H1 (cell line): ENCODE results near the gene TOM1. TPM values are rescaled to one million over a fixed set of nuclear protein-coding genes. Genes with fewer than 3 reads are reported as not detected.

Experiments
- CTCF ChIA-PET: fragments of 300-600 bp; sonication (Branson Sonifier 250); formaldehyde crosslinking; loops from one replicate; lab custom pipeline; 2021; ENCODE audit not compliant: partially characterized antibody; lab: Charles Lee
- POLR2A ChIA-PET: fragments of 300-600 bp; sonication (Branson Sonifier 250); formaldehyde crosslinking; loops from one replicate; lab custom pipeline; 2021; ENCODE audit warnings: inconsistent platforms; ENCODE audit not compliant: partially characterized antibody; lab: Charles Lee
- DNase-seq, 2 experiments: peaks; one replicate each; pipeline versions ENCODE4 v3.0.0 to v3.0.0-alpha.2; 2010 to 2022; ENCODE audit warnings: low spot score in 2 of 2, low read depth in 1 of 2, mixed read lengths in 1 of 2
- FAIRE-seq: peaks from 2 replicates; lab custom pipeline; 2011; peaks lifted over from hg19 to GRCh38; lab: Jason Lieb, UNC
- H2AFZ ChIP-seq: 2 replicates; pipeline ENCODE4 v1.8.1; 2012; ENCODE audit warnings: low read length, inconsistent platforms
- H2AK5ac ChIP-seq: 2 replicates; pipeline ENCODE4 v1.6.1; 2013; ENCODE audit warnings: low read depth, low read length
- H2BK120ac ChIP-seq: replicated peaks from 2 replicates; pipeline ENCODE3; 2013; ENCODE audit warnings: low read depth, low read length, inconsistent platforms
- H2BK12ac ChIP-seq: 2 replicates; pipeline ENCODE4 v1.6.1; 2013; ENCODE audit warnings: low read depth, low read length
- H2BK15ac ChIP-seq: 2 replicates; pipeline ENCODE4 v1.6.1; 2013; ENCODE audit warnings: low read length
- H2BK20ac ChIP-seq: 2 replicates; pipeline ENCODE4 v1.6.1; 2013; ENCODE audit warnings: low read length
- H2BK5ac ChIP-seq: 2 replicates; pipeline ENCODE4 v1.6.1; 2013; ENCODE audit warnings: low read depth, low read length
- H3K14ac ChIP-seq: 2 replicates; pipeline ENCODE4 v1.6.1; 2013; ENCODE audit warnings: inconsistent platforms; ENCODE audit not compliant: insufficient read length
- H3K18ac ChIP-seq: 2 replicates; pipeline ENCODE4 v1.6.1; 2013; ENCODE audit warnings: low read length; ENCODE audit errors: extremely low read depth
- H3K23ac ChIP-seq: 2 replicates; pipeline ENCODE4 v1.6.1; 2013; ENCODE audit warnings: inconsistent platforms; ENCODE audit not compliant: insufficient read length
- H3K23me2 ChIP-seq: 2 replicates; pipeline ENCODE4 v1.6.1; 2013; ENCODE audit warnings: low read depth, low read length
- H3K27ac ChIP-seq: 2 replicates; pipeline ENCODE4 v1.6.1; 2011; ENCODE audit warnings: low read depth, low read length, inconsistent platforms
- H3K27me3 ChIP-seq, 4 experiments: replicated peaks in 1 of 4; 1 replicate in 1 of 4; 2 replicates in 3 of 4; pipeline versions ENCODE4 v1.6.1 to v1.8.1; 2011 to 2013; ENCODE audit warnings: low read length in 3 of 4, mild to moderate bottlenecking in 3 of 4, inconsistent platforms in 2 of 4, mixed read lengths in 2 of 4, moderate library complexity in 1 of 4; ENCODE audit not compliant: control insufficient read depth in 3 of 4, insufficient read depth in 3 of 4; ENCODE audit errors: extremely low read depth in 1 of 4
- H3K36me3 ChIP-seq, 4 experiments: 2 replicates each; pipeline versions ENCODE4 v1.6.1 to v1.8.1; 2011 to 2013; ENCODE audit warnings: mild to moderate bottlenecking in 4 of 4, low read length in 3 of 4, moderate library complexity in 2 of 4, control low read depth in 1 of 4, inconsistent platforms in 1 of 4; ENCODE audit not compliant: insufficient read depth in 4 of 4, control insufficient read depth in 2 of 4
- H3K4ac ChIP-seq: replicated peaks from 2 replicates; pipeline ENCODE3; 2013; ENCODE audit warnings: low read length, low read depth, mixed read lengths, inconsistent platforms; ENCODE audit not compliant: insufficient read length
- H3K4me1 ChIP-seq, 4 experiments: replicated peaks in 1 of 4; 1 replicate in 1 of 4; 2 replicates in 3 of 4; pipeline versions ENCODE4 v1.6.1 to v1.8.1; 2011 to 2013; ENCODE audit warnings: low read length in 3 of 4, inconsistent platforms in 2 of 4, mixed read lengths in 1 of 4; ENCODE audit not compliant: insufficient read depth in 4 of 4, control insufficient read depth in 3 of 4
- H3K4me2 ChIP-seq, 2 experiments: 2 replicates each; pipeline versions ENCODE4 v1.6.1 to v1.8.1; 2011 to 2013; ENCODE audit warnings: low read depth in 2 of 2, low read length in 2 of 2, control low read depth in 1 of 2, inconsistent platforms in 1 of 2, mild to moderate bottlenecking in 1 of 2; ENCODE audit not compliant: insufficient read depth in 1 of 2
- H3K4me3 ChIP-seq, 4 experiments: fragments of 200-600, 300-600 bp in 1 of 4; sonication (generic), shearing (Covaris generic), sonication (Bioruptor Twin) in 1 of 4; 2 replicates each; pipeline versions ENCODE4 v1.5.1 to v1.8.1; 2011 to 2016; ENCODE audit warnings: low read length in 4 of 4, low read depth in 3 of 4, control low read depth in 2 of 4, inconsistent platforms in 2 of 4, mild to moderate bottlenecking in 2 of 4, mixed read lengths in 1 of 4, moderate library complexity in 1 of 4; ENCODE audit not compliant: insufficient read depth in 2 of 4; ENCODE audit errors: extremely low read depth in 1 of 4
- H3K56ac ChIP-seq: replicated peaks from 2 replicates; pipeline ENCODE3; 2013; ENCODE audit warnings: low read depth, mild to moderate bottlenecking, mixed read lengths, low read length, inconsistent platforms; ENCODE audit not compliant: insufficient read length
- H3K79me1 ChIP-seq: 2 replicates; pipeline ENCODE4 v1.6.1; 2013; ENCODE audit warnings: low read depth, low read length, control low read depth
- H3K79me2 ChIP-seq, 2 experiments: 2 replicates each; pipeline versions ENCODE4 v1.6.1 to v1.8.1; 2012 to 2013; ENCODE audit warnings: low read length in 2 of 2, mild to moderate bottlenecking in 2 of 2, inconsistent platforms in 1 of 2; ENCODE audit not compliant: insufficient read depth in 2 of 2, control insufficient read depth in 1 of 2
- H3K9ac ChIP-seq, 4 experiments: replicated peaks in 1 of 4; 1 replicate in 1 of 4; 2 replicates in 3 of 4; pipeline versions ENCODE4 v1.6.1 to v1.8.1; 2011 to 2013; ENCODE audit warnings: low read depth in 3 of 4, low read length in 3 of 4, control low read depth in 2 of 4, mild to moderate bottlenecking in 2 of 4, moderate library complexity in 2 of 4, inconsistent platforms in 1 of 4; ENCODE audit errors: extremely low read depth in 1 of 4
- H3K9me3 ChIP-seq, 2 experiments: 2 replicates each; pipeline versions ENCODE4 v1.6.1 to v1.8.1; 2012 to 2013; ENCODE audit warnings: mild to moderate bottlenecking in 2 of 2, moderate library complexity in 2 of 2, control low read depth in 1 of 2, inconsistent platforms in 1 of 2, low read depth in 1 of 2, low read length in 1 of 2, mixed read lengths in 1 of 2; ENCODE audit not compliant: insufficient read depth in 2 of 2
- H4K20me1 ChIP-seq, 2 experiments: replicated peaks in 1 of 2; 2 replicates each; pipeline versions ENCODE3 to v1.8.1; 2011 to 2013; ENCODE audit warnings: inconsistent platforms in 2 of 2, low read length in 2 of 2, mild to moderate bottlenecking in 1 of 2; ENCODE audit not compliant: insufficient read depth in 2 of 2, control insufficient read depth in 1 of 2
- H4K5ac ChIP-seq: 2 replicates; pipeline ENCODE4 v1.6.1; 2013; ENCODE audit warnings: low read length, low read depth, mixed read lengths, inconsistent platforms; ENCODE audit not compliant: insufficient read length
- H4K8ac ChIP-seq: 2 replicates; pipeline ENCODE4 v1.8.0; 2013; ENCODE audit warnings: mild to moderate bottlenecking, moderate library complexity, low read length, inconsistent platforms; ENCODE audit not compliant: insufficient read depth; ENCODE audit errors: extremely low read depth
- H4K91ac ChIP-seq: replicated peaks from 2 replicates; pipeline ENCODE3; 2013; ENCODE audit warnings: low read length, mixed read lengths, inconsistent platforms; ENCODE audit not compliant: insufficient read length
- CHD2 ChIP-seq: IDR thresholded peaks from 2 replicates; pipeline ENCODE4 v1.6.1; 2012; ENCODE audit warnings: low read length, improper control_type of control experiment
- EGR1 ChIP-seq: IDR thresholded peaks from 2 replicates; pipeline ENCODE4 v1.6.1; 2011; ENCODE audit warnings: low read depth, low read length, borderline replicate concordance
- HDAC2 ChIP-seq, 2 experiments: fragments of 300-600 bp in 1 of 2; sonication (generic) in 1 of 2; IDR thresholded peaks; 2 replicates each; pipeline ENCODE4 v1.6.1; 2011 to 2012; ENCODE audit warnings: low read depth in 2 of 2, low read length in 2 of 2, mild to moderate bottlenecking in 2 of 2, moderate library complexity in 2 of 2, borderline replicate concordance in 1 of 2, inconsistent platforms in 1 of 2
- KDM4A ChIP-seq: IDR thresholded peaks from one replicate; pipeline ENCODE4 v1.7.1; 2012; ENCODE audit warnings: low read depth, mild to moderate bottlenecking, moderate library complexity, low read length, inconsistent platforms; ENCODE audit not compliant: severe bottlenecking
- POLR2A ChIP-seq, 2 experiments: IDR thresholded peaks; 1 replicate in 1 of 2; 2 replicates in 1 of 2; pipeline ENCODE4 v1.6.1; 2011; ENCODE audit warnings: low read depth in 2 of 2, low read length in 2 of 2, mild to moderate bottlenecking in 2 of 2; ENCODE audit errors: control extremely low read depth in 1 of 2
- SIN3A ChIP-seq, 2 experiments: IDR thresholded peaks in 1 of 2; conservative IDR thresholded peaks in 1 of 2; 2 replicates each; pipeline ENCODE4 v1.6.1; 2011 to 2012; ENCODE audit warnings: low read length in 2 of 2, improper control_type of control experiment in 1 of 2, low read depth in 1 of 2, mild to moderate bottlenecking in 1 of 2
- SP2 ChIP-seq: IDR thresholded peaks from 2 replicates; pipeline ENCODE4 v1.6.1; 2012; ENCODE audit warnings: mild to moderate bottlenecking, low read length, inconsistent platforms
- WGBS, 2 experiments: shearing (Covaris generic) in 1 of 2; methylation state at CpG; one replicate each; pipeline versions ENCODE4 v1.1.6 to v1.1.7; 2013 to 2015; ENCODE audit warnings: low lambda C conversion rate in 2 of 2, mixed read lengths in 2 of 2, inconsistent platforms in 1 of 2, low coverage in 1 of 2, missing lambda C conversion rate in 1 of 2; ENCODE audit not compliant: insufficient replicate concordance in 2 of 2, insufficient coverage in 1 of 2, insufficient read length in 1 of 2; ENCODE audit errors: extremely low coverage in 1 of 2, missing lambda C conversion rate in 1 of 2; 5-methylcytosine and 5-hydroxymethylcytosine counted together
- long read RNA-seq, 2 experiments: library from RNA in 1 of 2; library from capped mRNA in 1 of 2; stranded (forward); transcript quantifications; one replicate each; pipeline ENCODE4 v2.0.0, GENCODE V29; 2021; ENCODE audit warnings: inconsistent platforms in 1 of 2
- polyA minus RNA-seq, 3 experiments: library from RNA; depleted of rRNA, polyadenylated mRNA; stranded (reverse); fragments of >200 nt; gene quantifications; 1 replicate in 2 of 3; 2 replicates in 1 of 3; pipeline ENCODE4 v1.2.3, GENCODE V29; 2011
- polyA plus RNA-seq, 7 experiments: library from polyadenylated mRNA; depleted of rRNA in 3 of 7; stranded (reverse) in 5 of 7; unstranded in 2 of 7; fragments of >200 nt in 5 of 7; fragments of 200-250 nt in 2 of 7; gene quantifications; 1 replicate in 5 of 7; 2 replicates in 1 of 7; 4 replicates in 1 of 7; pipeline versions ENCODE4 v1.2.1 to v1.2.3, GENCODE V29; 2011 to 2013; ENCODE audit warnings: missing spikeins in 2 of 7, mixed read lengths in 2 of 7
- total RNA-seq: library from RNA; stranded (reverse); fragmentation: NEBNext Ultra II Directional; extraction: Animal tissue kit (Norgen Biotek cat#: 25700); gene quantifications from 2 replicates; pipeline ENCODE4 v1.2.1, GENCODE V29; 2021

The TOM1 gene
- 22.2 and 25.1 TPM in 2 replicates for total RNA-seq
- polyA plus RNA-seq (2011; rRNA removed), result 39.2 and 40.8 TPM in 2 replicates
- polyA plus RNA-seq (2011; cell fraction: cytosol; rRNA removed), result 42.4 TPM
- 55.0 TPM for polyA plus RNA-seq (2011; cell fraction: nucleus; rRNA removed)
- polyA plus RNA-seq (2012, experiment 1 of 2), result 18.4 to 26.3 TPM (median 24.0 TPM) in 4 replicates
- 17.2 TPM for polyA plus RNA-seq (2012, experiment 2 of 2)
- 10.1 TPM for polyA plus RNA-seq (2013, experiment 1 of 2)
- polyA plus RNA-seq (2013, experiment 2 of 2), result 9.8 TPM
- polyA minus RNA-seq (2011; rRNA and poly(A)+ RNA removed), result 66.8 and 85.4 TPM in 2 replicates
- 23.8 TPM for polyA minus RNA-seq (2011; cell fraction: cytosol; rRNA and poly(A)+ RNA removed)
- 28.3 TPM for polyA minus RNA-seq (2011; cell fraction: nucleus; rRNA and poly(A)+ RNA removed)
- long read RNA-seq, experiment 1, partial matches to known transcripts, result 8 of 14 reads
- long read RNA-seq, experiment 1, other reads (novel, unspliced or antisense), result 2 of 14 reads
- long read RNA-seq, experiment 2, transcript TOM1-210 (15 exons, 2,389 nt), result major isoform, 10 of 18 reads
- long read RNA-seq, experiment 2, partial matches to known transcripts, result 4 of 18 reads
- long read RNA-seq, experiment 2, other reads (novel, unspliced or antisense), result 3 of 18 reads

GRCh38 chr22:35299673-35300499 is at the start of gene TOM1:
TOM1 (plus strand) TSS chr22:35299894; CDS start chr22:35299929, 35 bp downstream.
- Histone ChIP-seq H3K79me2 (no peaks in the 10 kb centered on the region), H3K4me2 (peak within 1 kb of the TSS; percentile 89 to 92), H3K18ac (peak within 1 kb of the TSS; percentile 71; the same call in 1 of the 2 replicates), H3K9me3 (no peaks in the 10 kb centered on the region), H2BK12ac (no peak within 1 kb of the TSS), H3K4me1 (peaks cover 0 to 1% (median under 1%) of the 10 kb centered on the region in 4 experiments; a peak in 3 of 7 replicates), H2BK20ac (no peak within 1 kb of the TSS), H3K36me3 (peaks cover 0 to 15% (median under 1%) of the 10 kb centered on the region in 4 experiments; a peak in 3 of 8 replicates), H2BK5ac (0 out of 2 replicates have a peak within 1 kb of the TSS, but pooled peaks have one; percentile 1), H4K91ac (peak within 1 kb of the TSS; percentile 12), H2AFZ (peak within 1 kb of the TSS; percentile 83; the same call in 1 of the 2 replicates), H3K4ac (no peak within 1 kb of the TSS), H3K14ac (no peak within 1 kb of the TSS), H3K27ac (peak within 1 kb of the TSS; percentile 22; the same call in 1 of the 2 replicates), H4K5ac (peak within 1 kb of the TSS; percentile 54), H3K56ac (no peak within 1 kb of the TSS), H3K23ac (no peak within 1 kb of the TSS), H4K8ac (peak within 1 kb of the TSS; percentile 84), H4K20me1 (no peaks in the 10 kb centered on the region), H3K79me1 (no peaks in the 10 kb centered on the region), H3K4me3 (peak within 1 kb of the TSS; percentile 80 to 88 (median 85)), H2BK15ac (no peak within 1 kb of the TSS), H2BK120ac (no peak within 1 kb of the TSS), H3K27me3 (no peaks in the 10 kb centered on the region), H2AK5ac (no peak within 1 kb of the TSS), H3K9ac (peak within 1 kb of the TSS in 3 of 4 experiments; percentile 59 to 65 (median 65); a peak in 6 of 7 replicates), H3K23me2 (peaks cover 4% of the 10 kb centered on the region; the same call in 1 of the 2 replicates)
- POLR2A ChIA-PET, result interaction anchor here (0.7 to 2.3 kb wide), 10 partner anchors 9 to 81 kb away, joined by 3 to 9 read pairs (median 4); partner anchors contain the start of genes HMGXB4 and HMOX1
- FAIRE-seq, result peak; percentile 92
- 3% methylated on average over 54 of the region's 64 CpGs; no CpG with 5 or more reads in 1 of the 2 experiments for WGBS, 2 experiments
- peak; percentile 93 to 99 for DNase-seq
- CTCF ChIA-PET, result interaction anchor here (0.8 kb wide), 2 partner anchors 11 to 27 kb away, joined by 3 read pairs; no protein-coding TSS in a partner anchor
- TF ChIP-seq HDAC2 (IDR thresholded peaks at IDR 0.05; ENCODE audit: borderline replicate concordance in 1 of 2, low read depth in 2 of 2, low read length in 2 of 2) (peak in 1 of 2 experiments; percentile 98; a peak in 2 of 4 replicates), SIN3A (conservative IDR thresholded peaks at IDR 0.05 in 1 of 2, IDR thresholded peaks at IDR 0.05 in 1 of 2; ENCODE audit: low read depth in 1 of 2, low read length in 2 of 2) (peak; percentile 84 to 98; a peak in 3 of 4 replicates), KDM4A (peak; percentile 61), POLR2A (IDR thresholded peaks at IDR 0.05; ENCODE audit: control extremely low read depth in 1 of 2, low read depth in 2 of 2, low read length in 2 of 2) (peak in 1 of 2 experiments; percentile 75; a peak in 2 of 3 replicates), SP2 (peak; percentile 99), CHD2 (peak; percentile 97), EGR1 (peak; percentile 95; the same call in 1 of the 2 replicates)
